NCI-H345 (cell line): ENCODE results near the gene RAI2.

Source experiments
- DNase-seq: peaks from one replicate; lab custom pipeline; 2025; lab: John Stamatoyannopoulos, UW

The RAI2 gene

DNA sequence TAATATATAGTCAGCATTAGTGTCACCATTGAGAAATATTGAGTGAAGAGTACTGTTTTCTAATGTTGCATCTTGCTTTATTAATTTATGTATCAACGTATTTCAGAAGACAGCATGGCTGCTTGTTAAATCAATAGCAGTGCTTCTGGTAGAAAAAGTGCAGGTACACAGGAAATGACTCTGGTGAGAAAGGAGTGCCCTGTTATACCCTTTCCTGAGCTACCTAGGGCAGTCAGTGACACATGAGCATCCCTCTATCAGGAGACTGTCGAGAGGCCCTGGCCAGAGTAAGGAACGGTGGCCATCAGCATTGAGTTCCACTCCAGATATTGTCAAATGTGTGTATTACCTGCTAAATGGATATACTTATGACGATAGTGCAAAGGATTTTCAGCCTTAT lies 81.7 kb downstream of the RAI2 start:
- no peak for DNase-seq

DNA sequence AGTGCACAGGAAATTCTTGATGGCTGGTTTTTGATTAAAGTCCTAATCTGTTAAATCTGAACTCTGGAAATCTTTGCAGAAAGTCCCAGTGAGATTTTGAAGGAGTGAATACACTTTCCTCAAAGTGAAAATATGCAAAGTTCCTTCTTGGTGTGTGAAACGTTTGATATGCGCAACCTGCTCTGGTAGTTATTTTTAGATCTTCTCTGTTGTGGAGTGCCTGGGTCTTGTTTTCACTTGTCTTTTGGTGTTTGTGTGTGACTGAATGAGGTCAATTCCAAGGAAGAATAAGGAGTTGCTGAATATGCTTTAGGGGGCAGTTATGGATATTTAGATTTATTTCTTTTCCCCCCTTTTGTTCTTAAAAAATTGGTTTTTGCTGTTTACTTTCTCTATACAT lies 82.1 kb downstream of the RAI2 start:
- DNase-seq = no peak

DNA sequence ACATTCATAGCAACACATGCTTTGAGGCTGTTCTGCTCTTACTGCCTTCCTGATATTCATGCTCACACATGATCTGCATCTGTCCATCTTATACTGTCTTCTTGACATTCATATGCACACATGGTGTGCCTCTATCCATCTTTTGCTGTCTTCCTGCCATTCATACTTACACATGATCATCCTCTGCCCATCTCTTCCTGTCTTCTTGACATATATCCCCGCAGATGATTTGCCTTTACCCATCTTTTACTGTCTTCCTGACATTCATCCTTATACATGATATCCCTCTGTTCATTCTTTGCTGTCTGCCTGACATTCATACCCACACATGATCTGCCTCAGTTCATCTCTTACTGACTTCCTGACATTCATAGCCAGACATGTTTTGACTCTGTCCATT lies 87.0 kb downstream of the RAI2 start:
- no peak for DNase-seq

DNA sequence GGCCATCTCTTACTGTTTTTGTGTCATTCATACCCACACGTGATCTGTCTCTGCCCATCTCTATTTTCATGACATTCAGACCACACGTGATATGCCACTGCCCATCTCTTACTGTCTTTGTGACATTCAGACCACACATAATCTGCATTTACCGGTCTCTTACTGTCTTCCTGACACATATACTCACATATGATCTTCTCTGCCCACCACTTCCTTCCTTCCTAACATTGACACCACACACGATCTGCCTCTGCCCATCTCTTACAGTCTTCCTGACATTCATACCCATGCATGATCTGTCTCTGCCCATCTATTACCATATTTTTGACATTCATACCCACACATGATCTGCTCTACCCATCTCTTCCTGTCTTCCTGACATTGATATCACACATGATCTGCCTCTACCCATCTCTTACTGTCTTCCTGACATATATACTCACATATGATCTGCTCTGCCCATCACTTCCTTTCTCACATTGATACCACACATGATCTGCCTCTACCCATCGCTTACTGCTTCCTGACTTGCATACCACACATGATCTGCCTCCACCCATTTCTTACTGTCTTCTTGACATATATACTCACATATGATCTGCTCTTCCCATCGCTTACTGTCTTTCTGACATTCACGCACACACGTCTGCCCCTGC lies 87.7 kb downstream of the RAI2 start:
- DNase-seq = no peak

DNA sequence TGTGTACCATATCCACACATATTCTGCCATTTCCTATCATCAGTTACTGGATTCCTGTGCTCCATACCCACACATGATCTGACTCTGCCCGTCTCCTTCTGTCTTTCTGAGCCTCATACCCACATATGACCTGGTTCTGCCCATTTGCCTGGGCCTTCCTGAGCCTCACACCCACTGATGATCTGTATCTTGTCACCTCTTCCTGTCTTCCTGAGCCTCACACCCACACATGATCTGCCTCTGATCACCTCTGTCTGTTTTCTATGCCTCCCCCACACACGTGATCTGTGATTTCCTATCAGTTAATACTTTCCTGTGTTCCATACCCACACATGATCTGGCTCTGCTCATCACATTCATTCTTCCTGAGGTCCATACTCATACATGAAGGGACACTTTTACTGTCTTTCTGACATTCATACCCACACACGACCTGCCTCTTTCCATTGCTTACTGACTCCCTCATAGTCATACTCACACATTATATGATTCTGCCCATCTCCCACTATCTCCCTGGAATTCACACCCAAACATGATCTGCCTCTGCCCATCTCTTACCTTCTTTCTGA lies 91.3 kb downstream of the RAI2 start:
- no peak for DNase-seq

DNA sequence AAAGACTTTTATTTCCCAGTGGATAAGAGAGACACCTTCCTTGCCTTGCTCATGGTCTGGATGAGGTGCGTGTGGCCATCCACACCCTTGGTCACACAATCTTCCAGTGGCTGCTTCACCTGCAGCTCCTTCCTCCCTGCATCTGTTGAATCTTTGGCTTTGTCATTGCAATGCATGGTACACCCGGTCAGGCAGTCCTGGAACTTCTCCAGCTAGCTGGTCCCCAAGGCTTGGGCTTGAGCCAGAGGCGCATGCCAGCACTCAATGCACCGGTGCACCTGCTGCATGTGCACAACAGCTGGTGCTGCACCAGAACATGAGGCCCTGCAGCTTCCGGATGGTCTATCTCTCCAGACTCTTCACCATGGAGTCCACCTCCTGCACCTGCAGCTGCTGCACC lies 92.1 kb downstream of the RAI2 start:
- DNase-seq = no peak

DNA sequence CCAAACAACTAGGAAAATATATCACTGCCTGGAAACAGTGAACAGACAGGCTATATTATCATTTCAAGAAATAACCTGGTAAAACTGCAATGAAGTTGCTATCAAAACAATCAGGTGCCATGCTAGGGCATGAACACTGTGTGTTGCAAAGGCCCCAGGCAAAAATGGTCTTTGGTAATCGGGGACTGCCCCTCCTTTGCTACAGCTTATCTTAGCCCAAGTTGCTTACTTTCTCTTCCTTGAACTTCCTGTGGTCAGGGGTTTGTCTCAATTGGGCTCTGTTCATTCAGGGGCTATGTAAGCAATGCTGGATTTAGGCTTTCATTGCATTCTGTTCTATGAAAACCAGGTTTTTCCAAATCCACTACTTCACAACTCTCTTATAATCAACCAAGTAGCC lies 93.4 kb downstream of the RAI2 start:
- DNase-seq = no peak

DNA sequence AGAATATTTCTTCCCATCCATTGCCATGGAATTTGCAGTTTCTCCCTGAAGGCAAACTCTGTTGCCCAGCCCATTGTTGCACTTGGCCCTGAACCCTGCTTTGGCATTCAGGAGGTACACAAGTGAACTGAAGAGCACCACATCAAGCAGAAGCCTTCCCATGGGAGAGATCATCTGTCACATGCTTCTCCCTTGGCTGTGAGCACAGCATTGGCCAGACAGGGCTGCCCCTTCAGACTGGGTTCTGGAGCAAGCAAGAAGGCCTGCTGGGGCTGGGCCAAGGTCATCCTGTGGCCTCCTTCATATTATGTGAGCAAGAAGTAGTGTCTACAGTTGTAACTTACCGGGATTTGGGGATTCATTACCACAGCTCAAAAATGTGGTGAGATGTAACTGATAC lies 101.1 kb downstream of the RAI2 start:
- no peak for DNase-seq

DNA sequence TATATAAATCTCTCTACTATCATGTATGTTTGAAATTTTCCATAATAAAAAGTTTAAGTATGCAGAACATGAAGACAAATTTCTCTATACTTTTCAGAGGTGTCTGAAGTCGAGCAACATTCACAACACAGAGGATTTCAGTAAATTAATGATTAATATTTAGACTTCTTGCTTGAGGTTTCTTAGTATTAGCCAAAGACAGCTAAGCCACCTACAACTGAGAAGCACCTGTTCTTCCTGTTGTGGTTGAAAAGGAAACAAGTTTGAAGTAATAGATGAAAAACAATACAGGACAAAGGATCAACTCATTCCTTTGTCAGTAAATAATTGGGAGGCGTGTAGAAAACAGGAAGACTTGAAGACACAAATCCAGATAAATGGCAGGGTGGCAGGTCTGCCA lies 102.7 kb downstream of the RAI2 start:
- DNase-seq = no peak

DNA sequence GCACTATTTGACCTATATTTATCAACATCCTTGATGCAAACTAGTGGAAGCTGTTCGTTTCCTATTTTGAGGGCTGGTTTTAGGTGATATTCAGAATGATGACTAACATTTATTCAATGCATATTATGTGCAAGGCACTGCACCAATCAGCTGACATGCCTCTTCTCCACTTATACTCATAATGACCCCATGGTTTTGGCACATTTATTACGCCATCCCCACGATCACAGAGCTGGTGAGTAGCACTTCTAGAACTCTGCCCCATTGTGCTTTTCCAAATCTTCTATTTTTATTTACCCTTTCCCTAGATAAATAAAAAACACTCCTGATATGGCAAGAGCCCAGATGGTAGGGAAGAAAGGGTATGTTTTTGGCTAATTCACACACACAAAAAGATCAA lies 110.7 kb downstream of the RAI2 start:
- DNase-seq = no peak
